Neural progenitor cell (in vitro differentiated cells): ENCODE data around the gene MYB. TPM values are rescaled to one million over a fixed set of nuclear protein-coding genes. Genes with fewer than 3 reads are reported as not detected.

ENCODE experiments used
- DNase-seq: peaks from one replicate; pipeline ENCODE4 v3.0.0-alpha.2; 2016; ENCODE audit warnings: low spot score
- H2AFZ ChIP-seq: fragments of 200-600 bp; sonication (generic); replicated peaks from 2 replicates; pipeline ENCODE4 v1.6.1; 2016; ENCODE audit warnings: antibody characterized with exemption
- H3F3A ChIP-seq: fragments of 200-600 bp; sonication (generic); 2 replicates; pipeline ENCODE4 v1.6.1; 2016; ENCODE audit warnings: antibody characterized with exemption, low read depth
- H3K27ac ChIP-seq: fragments of 200-600 bp; sonication (generic); 2 replicates; pipeline ENCODE4 v1.5.1; 2016; ENCODE audit warnings: mild to moderate bottlenecking
- H3K27me3 ChIP-seq: fragments of 200-600 bp; sonication (generic); 2 replicates; pipeline ENCODE4 v1.6.1; 2016; ENCODE audit warnings: mild to moderate bottlenecking, moderate library complexity
- H3K36me3 ChIP-seq: fragments of 200-600 bp; sonication (generic); 2 replicates; pipeline ENCODE4 v1.5.1; 2016
- H3K4me1 ChIP-seq: fragments of 200-600 bp; sonication (generic); 2 replicates; pipeline ENCODE4 v1.6.1; 2016; ENCODE audit warnings: mixed run types
- H3K4me2 ChIP-seq: fragments of 200-600 bp; sonication (generic); 2 replicates; pipeline ENCODE4 v1.6.1; 2016
- H3K4me3 ChIP-seq: fragments of 200-600 bp; sonication (generic); 2 replicates; pipeline ENCODE4 v1.5.1; 2016
- H3K79me2 ChIP-seq: fragments of 200-600 bp; sonication (generic); 2 replicates; pipeline ENCODE4 v1.6.1; 2016; ENCODE audit warnings: low read depth
- H3K9ac ChIP-seq: fragments of 200-600 bp; sonication (generic); 2 replicates; pipeline ENCODE4 v1.6.1; 2016
- H3K9me3 ChIP-seq: fragments of 200-600 bp; sonication (generic); 2 replicates; pipeline ENCODE4 v1.5.1; 2016; ENCODE audit warnings: low read depth
- H4K20me1 ChIP-seq: fragments of 200-600 bp; sonication (generic); 2 replicates; pipeline ENCODE4 v1.6.1; 2016; ENCODE audit warnings: low read depth
- H3K27ac Mint-ChIP-seq: 3 replicates; pipeline ENCODE4 v1.8.0; 2021; ENCODE audit warnings: mixed read lengths
- H3K27me3 Mint-ChIP-seq: 2 replicates; pipeline ENCODE4 v1.8.0; 2022; ENCODE audit warnings: low read depth, mild to moderate bottlenecking, inconsistent platforms, moderate library complexity, mixed read lengths; ENCODE audit not compliant: insufficient read depth
- H3K36me3 Mint-ChIP-seq: 3 replicates; pipeline ENCODE4 v1.8.0; 2021; ENCODE audit warnings: mixed read lengths
- H3K4me1 Mint-ChIP-seq: 3 replicates; pipeline ENCODE4 v1.8.0; 2021; ENCODE audit warnings: mixed read lengths
- H3K4me3 Mint-ChIP-seq: 3 replicates; pipeline ENCODE4 v1.8.0; 2021; ENCODE audit warnings: mild to moderate bottlenecking, moderate library complexity, mixed read lengths
- H3K9me3 Mint-ChIP-seq: 3 replicates; pipeline ENCODE4 v1.8.0; 2020; ENCODE audit warnings: mixed read lengths
- CTCF ChIP-seq: fragments of 200-600 bp; sonication (generic); IDR thresholded peaks from 2 replicates; pipeline ENCODE4 v1.5.1; 2017; ENCODE audit warnings: antibody characterized with exemption, mild to moderate bottlenecking
- EZH2 ChIP-seq: fragments of 200-600 bp; sonication (generic); IDR thresholded peaks from 2 replicates; pipeline ENCODE4 v1.6.1; 2017; ENCODE audit warnings: antibody characterized with exemption, mild to moderate bottlenecking, moderate library complexity
- EZH2phosphoT487 ChIP-seq: fragments of 200-600 bp; sonication (generic); IDR thresholded peaks from 2 replicates; pipeline ENCODE4 v1.6.1; 2017; ENCODE audit warnings: antibody characterized with exemption
- total RNA-seq: library from RNA; depleted of rRNA; stranded (reverse); fragments of >200 nt; gene quantifications from 2 replicates; pipeline ENCODE4 v1.2.3, GENCODE V29; 2015; ENCODE audit warnings: low replicate concordance

Gene MYB
- total RNA-seq, 1 donor from 2014 or later = 3.0 TPM

- Mint-ChIP-seq H3K27me3 (peaks cover 2% of the 10 kb centered on the region), H3K4me1 (peaks cover 6% of the 10 kb centered on the region), H3K4me3 (no peak overlapping the region), H3K9me3 (no peaks in the 10 kb centered on the region), H3K36me3 (peaks cover 28% of the 10 kb centered on the region), H3K27ac (no peak overlapping the region)
- no peak overlapping the region for H3K9ac ChIP-seq
- no peak for DNase-seq
- H3K4me2 ChIP-seq = no peak overlapping the region
- no peak overlapping the region for H2AFZ ChIP-seq
- no peaks in the 10 kb centered on the region for H3K27me3 ChIP-seq
- no peaks in the 10 kb centered on the region for H3K79me2 ChIP-seq
- H3K9me3 ChIP-seq = no peaks in the 10 kb centered on the region
- no peaks in the 10 kb centered on the region for H3K4me1 ChIP-seq
- H3K27ac ChIP-seq = no peak overlapping the region
- H3F3A ChIP-seq = no peaks in the 10 kb centered on the region
- no peak overlapping the region for H3K4me3 ChIP-seq
- no peaks in the 10 kb centered on the region for H4K20me1 ChIP-seq
- TF ChIP-seq CTCF = no peak
- TF ChIP-seq EZH2phosphoT487 = no peak
- no peak for TF ChIP-seq EZH2
- peaks cover 12% of the 10 kb centered on the region for H3K36me3 ChIP-seq
These were observed 14.4 kb downstream of the MYB start for GRCh38 chr6:135195522-135195921.

GRCh38 chr6:135196739-135197510, 15.8 kb downstream of the MYB start:
- Mint-ChIP-seq H3K27ac (no peak overlapping the region), H3K27me3 (peaks cover 2% of the 10 kb centered on the region), H3K4me3 (no peak overlapping the region), H3K9me3 (no peaks in the 10 kb centered on the region), H3K36me3 (peaks cover 24% of the 10 kb centered on the region), H3K4me1 (peaks cover 2% of the 10 kb centered on the region)
- Histone ChIP-seq H3K9me3 (no peaks in the 10 kb centered on the region), H3K27ac (no peak overlapping the region), H3K4me2 (no peak overlapping the region), H3F3A (no peaks in the 10 kb centered on the region), H3K27me3 (no peaks in the 10 kb centered on the region), H4K20me1 (no peaks in the 10 kb centered on the region), H3K36me3 (peaks cover 12% of the 10 kb centered on the region), H3K79me2 (no peaks in the 10 kb centered on the region), H2AFZ (no peak overlapping the region), H3K4me1 (no peaks in the 10 kb centered on the region), H3K9ac (no peak overlapping the region), H3K4me3 (no peak overlapping the region)
- DNase-seq = no peak
- no peak for TF ChIP-seq CTCF
- no peak for TF ChIP-seq EZH2phosphoT487
- TF ChIP-seq EZH2 = no peak

- H3F3A ChIP-seq = no peaks in the 10 kb centered on the region
- no peak overlapping the region for H2AFZ ChIP-seq
- DNase-seq = no peak
- H3K9ac ChIP-seq = no peak overlapping the region
- no peaks in the 10 kb centered on the region for H3K4me1 Mint-ChIP-seq
- H3K4me2 ChIP-seq = no peak overlapping the region
- TF ChIP-seq CTCF (no peak), EZH2 (no peak), EZH2phosphoT487 (no peak)
- peaks cover 2% of the 10 kb centered on the region for H3K27me3 Mint-ChIP-seq
- H3K27me3 ChIP-seq = no peaks in the 10 kb centered on the region
- H4K20me1 ChIP-seq = no peaks in the 10 kb centered on the region
- H3K4me3 Mint-ChIP-seq = no peak overlapping the region
- H3K36me3 ChIP-seq = peaks cover 15% of the 10 kb centered on the region
- H3K36me3 Mint-ChIP-seq = peaks cover 7% of the 10 kb centered on the region
- H3K79me2 ChIP-seq = no peaks in the 10 kb centered on the region
- no peaks in the 10 kb centered on the region for H3K9me3 ChIP-seq
- no peaks in the 10 kb centered on the region for H3K4me1 ChIP-seq
- H3K27ac Mint-ChIP-seq = no peak overlapping the region
- no peak overlapping the region for H3K4me3 ChIP-seq
- no peaks in the 10 kb centered on the region for H3K9me3 Mint-ChIP-seq
- H3K27ac ChIP-seq = no peak overlapping the region
These were observed 21.7 kb downstream of the MYB start for GRCh38 chr6:135202836-135203235.
